GM20000 (cell line): ENCODE measurements around the gene DDX18.

Experiments used
- DNase-seq: peaks from one replicate; pipeline ENCODE4 v3.0.0; 2012; ENCODE audit warnings: low spot score
- CTCF ChIP-seq: IDR thresholded peaks from 2 replicates; pipeline ENCODE4 v1.5.1; 2012; ENCODE audit warnings: mild to moderate bottlenecking, control low read depth; ENCODE audit errors: extremely low read depth, missing control alignments

Gene DDX18

GRCh38 chr2:117854610-117855009 is 40.1 kb downstream of the DDX18 start:
- no peak for DNase-seq
- TF ChIP-seq CTCF, result no peak

GRCh38 chr2:117855886-117856285 is 41.4 kb downstream of the DDX18 start:
- DNase-seq, result no peak
- no peak for TF ChIP-seq CTCF

- no peak for DNase-seq
These were observed 42.1 kb downstream of the DDX18 start for GRCh38 chr2:117856415-117857210.

GRCh38 chr2:117858336-117858735 is 43.8 kb downstream of the DDX18 start:
- TF ChIP-seq CTCF, result no peak
- DNase-seq, result no peak

More at GRCh38 chr2:117856415-117857210, 42.1 kb downstream of the DDX18 start:
- no peak for TF ChIP-seq CTCF

- TF ChIP-seq CTCF, result no peak
- no peak for DNase-seq
These were observed 44.5 kb downstream of the DDX18 start for GRCh38 chr2:117858892-117859531.

- TF ChIP-seq CTCF, result no peak
- no peak for DNase-seq
These were observed 45.0 kb downstream of the DDX18 start for GRCh38 chr2:117859532-117859911.

- DNase-seq, result no peak
- no peak for TF ChIP-seq CTCF
These were observed 45.6 kb downstream of the DDX18 start for GRCh38 chr2:117859924-117860647.
